ENCODE results near the gene HK1. TPM values are rescaled to one million over a fixed set of nuclear protein-coding genes. Genes with fewer than 3 reads are reported as not detected.
A peak's percentile ranks its signal among the peaks of the same experiment; 100 is the strongest.

HK1 gene
- total RNA-seq, 1 donor from 2014 or later: 110 TPM

GRCh38 chr10:69345402-69345801, 67.1 kb downstream of the HK1 start:
- H3K9me3 Mint-ChIP-seq (ENCODE audit: low read depth): no peaks in the 10 kb centered on the region
- DNase-seq (ENCODE audit: low spot score): no peak
- H3K27ac Mint-ChIP-seq (ENCODE audit: unreplicated experiment): peak overlapping the region; percentile 54
- H3K36me3 Mint-ChIP-seq (ENCODE audit: low read depth): peaks cover 16% of the 10 kb centered on the region
- no peak for TF ChIP-seq CTCF (IDR thresholded peaks at IDR 0.05)
- H3K4me1 Mint-ChIP-seq (ENCODE audit: low read depth): peaks cover 40% of the 10 kb centered on the region
- no peaks in the 10 kb centered on the region for H3K27me3 Mint-ChIP-seq (ENCODE audit: low read depth)
- H3K4me3 Mint-ChIP-seq (ENCODE audit: unreplicated experiment): no peak overlapping the region

GRCh38 chr10:69345890-69346474, 67.7 kb downstream of the HK1 start:
- Mint-ChIP-seq H3K36me3 (ENCODE audit: low read depth) (peaks cover 16% of the 10 kb centered on the region), H3K9me3 (ENCODE audit: low read depth) (no peaks in the 10 kb centered on the region), H3K4me1 (ENCODE audit: low read depth) (peaks cover 36% of the 10 kb centered on the region), H3K27me3 (ENCODE audit: low read depth) (no peaks in the 10 kb centered on the region), H3K27ac (ENCODE audit: unreplicated experiment) (peak overlapping the region; percentile 54), H3K4me3 (ENCODE audit: unreplicated experiment) (no peak overlapping the region)
- no peak for DNase-seq (ENCODE audit: low spot score)
- no peak for TF ChIP-seq CTCF (IDR thresholded peaks at IDR 0.05)

GRCh38 chr10:69346776-69347175, 68.5 kb downstream of the HK1 start:
- Mint-ChIP-seq H3K9me3 (ENCODE audit: low read depth) (no peaks in the 10 kb centered on the region), H3K27ac (ENCODE audit: unreplicated experiment) (no peak overlapping the region), H3K4me3 (ENCODE audit: unreplicated experiment) (no peak overlapping the region), H3K27me3 (ENCODE audit: low read depth) (no peaks in the 10 kb centered on the region), H3K36me3 (ENCODE audit: low read depth) (peaks cover 16% of the 10 kb centered on the region), H3K4me1 (ENCODE audit: low read depth) (peaks cover 41% of the 10 kb centered on the region)
- no peak for TF ChIP-seq CTCF (IDR thresholded peaks at IDR 0.05)
- DNase-seq (ENCODE audit: low spot score): no peak

- TF ChIP-seq CTCF (IDR thresholded peaks at IDR 0.05): no peak
- no peaks in the 10 kb centered on the region for H3K9me3 Mint-ChIP-seq (ENCODE audit: low read depth)
- peaks cover 60% of the 10 kb centered on the region for H3K4me1 Mint-ChIP-seq (ENCODE audit: low read depth)
- H3K27me3 Mint-ChIP-seq (ENCODE audit: low read depth): no peaks in the 10 kb centered on the region
- DNase-seq (ENCODE audit: low spot score): no peak
- H3K27ac Mint-ChIP-seq (ENCODE audit: unreplicated experiment): peak overlapping the region; percentile 80
- no peak overlapping the region for H3K4me3 Mint-ChIP-seq (ENCODE audit: unreplicated experiment)
- H3K36me3 Mint-ChIP-seq (ENCODE audit: low read depth): peaks cover 12% of the 10 kb centered on the region
Measured at GRCh38 chr10:69348816-69349541, 70.7 kb downstream of the HK1 start.

GRCh38 chr10:69349542-69349888, 71.2 kb downstream of the HK1 start:
- Mint-ChIP-seq H3K4me3 (ENCODE audit: unreplicated experiment) (no peak overlapping the region), H3K27ac (ENCODE audit: unreplicated experiment) (peak overlapping the region; percentile 80), H3K36me3 (ENCODE audit: low read depth) (peaks cover 8% of the 10 kb centered on the region), H3K27me3 (ENCODE audit: low read depth) (no peaks in the 10 kb centered on the region), H3K4me1 (ENCODE audit: low read depth) (peaks cover 61% of the 10 kb centered on the region), H3K9me3 (ENCODE audit: low read depth) (no peaks in the 10 kb centered on the region)
- no peak for DNase-seq (ENCODE audit: low spot score)
- TF ChIP-seq CTCF (IDR thresholded peaks at IDR 0.05): no peak

Data from chondrocyte (in vitro differentiated cells).